ENCODE measurements around the gene SPRR2G. TPM values are rescaled to one million over a fixed set of nuclear protein-coding genes. Genes with fewer than 3 reads are reported as not detected.

The SPRR2G gene
- total and polyA plus RNA-seq, 2 of the 8 experiments (the other 6 are each of a cell fraction or from before 2014, with no cell fraction given) = not detected

DNA sequence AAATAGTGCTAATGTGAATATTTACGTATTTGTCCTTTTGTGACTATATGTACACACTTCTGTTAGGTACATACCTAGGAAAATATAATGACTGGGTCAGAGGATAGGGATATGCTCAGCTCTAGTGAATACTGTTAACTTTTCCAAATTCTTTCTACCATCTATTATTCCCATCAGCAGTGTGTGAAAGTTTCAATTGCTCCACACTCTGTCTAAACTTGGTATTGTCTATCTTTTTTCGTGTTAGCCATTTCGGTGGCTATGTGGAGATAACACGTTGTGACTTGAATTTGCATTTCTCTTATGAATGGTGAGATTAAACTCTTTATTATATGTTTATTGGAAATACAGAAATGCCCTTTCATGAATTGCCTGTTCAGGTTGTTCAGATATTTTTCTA is 29.9 kb upstream of the SPRR2G start:
- no peak overlapping the region for H2BK120ac ChIP-seq (replicated peaks; ENCODE audit: low read depth, low read length)
- no peak overlapping the region for H2BK15ac ChIP-seq (ENCODE audit: low read length)
- no peak overlapping the region for H2AFZ ChIP-seq (ENCODE audit: low read length)
- no peak overlapping the region for H3K4me2 ChIP-seq (ENCODE audit: insufficient read depth in 1 of 2, low read depth in 2 of 2, low read length in 2 of 2)
- H3K9ac ChIP-seq (replicated peaks in 1 of 4; ENCODE audit: extremely low read depth in 1 of 4, low read depth in 3 of 4, low read length in 3 of 4) = no peak overlapping the region
- H3K56ac ChIP-seq (replicated peaks; ENCODE audit: insufficient read length, low read depth, low read length) = no peak overlapping the region
- no peaks in the 10 kb centered on the region for H3K27me3 ChIP-seq (replicated peaks in 1 of 4; ENCODE audit: control insufficient read depth in 3 of 4, extremely low read depth in 1 of 4, insufficient read depth in 3 of 4, low read length in 3 of 4)
- H3K23me2 ChIP-seq (ENCODE audit: low read depth, low read length) = no peaks in the 10 kb centered on the region
- ChIA-PET CTCF (ENCODE audit: partially characterized antibody) (interaction anchor here (1.0 to 3.3 kb wide), 4 partner anchors 12 to 310 kb away, joined by 3 to 10 read pairs (median 3); no protein-coding TSS in a partner anchor), POLR2A (ENCODE audit: partially characterized antibody) (no interaction called here)
- WGBS, 2 experiments (ENCODE audit: extremely low coverage in 1 of 2, insufficient coverage in 1 of 2, insufficient read length in 1 of 2, insufficient replicate concordance in 2 of 2, low coverage in 1 of 2, low lambda C conversion rate in 2 of 2, missing lambda C conversion rate in 1 of 2) = 91% methylated on average over 4 of the region's 4 CpGs; no CpG with 5 or more reads in 1 of the 2 experiments
- H2BK20ac ChIP-seq (ENCODE audit: low read length) = no peak overlapping the region
- no peak overlapping the region for H3K27ac ChIP-seq (ENCODE audit: low read depth, low read length)
- H3K4ac ChIP-seq (replicated peaks; ENCODE audit: insufficient read length, low read depth, low read length) = no peak overlapping the region
- H3K4me3 ChIP-seq (ENCODE audit: extremely low read depth in 1 of 4, insufficient read depth in 2 of 4, low read depth in 3 of 4, low read length in 4 of 4) = no peak overlapping the region
- no peak overlapping the region for H4K5ac ChIP-seq (ENCODE audit: insufficient read length, low read depth, low read length)
- DNase-seq (ENCODE audit: low read depth in 1 of 2, low spot score in 2 of 2) = no peak
- H3K23ac ChIP-seq (ENCODE audit: insufficient read length) = no peak overlapping the region
- no peak overlapping the region for H4K91ac ChIP-seq (replicated peaks; ENCODE audit: insufficient read length, low read length)
- no peaks in the 10 kb centered on the region for H3K4me1 ChIP-seq (replicated peaks in 1 of 4; ENCODE audit: control insufficient read depth in 3 of 4, insufficient read depth in 4 of 4, low read length in 3 of 4)
- no peak overlapping the region for H2BK12ac ChIP-seq (ENCODE audit: low read depth, low read length)
- H4K20me1 ChIP-seq (replicated peaks in 1 of 2; ENCODE audit: control insufficient read depth in 1 of 2, insufficient read depth in 2 of 2, low read length in 2 of 2) = no peaks in the 10 kb centered on the region
- no peaks in the 10 kb centered on the region for H3K79me1 ChIP-seq (ENCODE audit: low read depth, low read length)
- H3K36me3 ChIP-seq (ENCODE audit: control insufficient read depth in 2 of 4, insufficient read depth in 4 of 4, low read length in 3 of 4) = no peaks in the 10 kb centered on the region
- no peak overlapping the region for H3K18ac ChIP-seq (ENCODE audit: extremely low read depth, low read length)
- no peak overlapping the region for H3K14ac ChIP-seq (ENCODE audit: insufficient read length)
- no peak overlapping the region for H2AK5ac ChIP-seq (ENCODE audit: low read depth, low read length)
- H4K8ac ChIP-seq (ENCODE audit: extremely low read depth, insufficient read depth, low read length) = no peak overlapping the region
- no peaks in the 10 kb centered on the region for H3K79me2 ChIP-seq (ENCODE audit: control insufficient read depth in 1 of 2, insufficient read depth in 2 of 2, low read length in 2 of 2)
- no peaks in the 10 kb centered on the region; a peak in 1 of 4 replicates for H3K9me3 ChIP-seq (ENCODE audit: insufficient read depth in 2 of 2, low read depth in 1 of 2, low read length in 1 of 2)
- no peak for FAIRE-seq
- H2BK5ac ChIP-seq (ENCODE audit: low read depth, low read length) = no peak overlapping the region
- TF ChIP-seq CTBP2 (IDR thresholded peaks at IDR 0.05; ENCODE audit: borderline replicate concordance, insufficient read depth, insufficient read length, low read length) (no peak), PHF8 (conservative IDR thresholded peaks at IDR 0.05; ENCODE audit: low read depth, low read length) (no peak), BCL11A (IDR thresholded peaks at IDR 0.05; ENCODE audit: low read depth in 2 of 2, low read length in 2 of 2) (no peak), TEAD4 (IDR thresholded peaks at IDR 0.05; ENCODE audit: low read depth, low read length) (no peak), TBP (IDR thresholded peaks at IDR 0.05; ENCODE audit: low read depth, low read length) (no peak), HDAC6 (IDR thresholded peaks at IDR 0.05; ENCODE audit: low read depth, low read length) (no peak), GABPA (IDR thresholded peaks at IDR 0.05; ENCODE audit: borderline replicate concordance, insufficient read depth, low read length) (no peak), SP2 (IDR thresholded peaks at IDR 0.05; ENCODE audit: low read length) (no peak), KDM5A (IDR thresholded peaks at IDR 0.05; ENCODE audit: low read length) (no peak), CREB1 (IDR thresholded peaks at IDR 0.05) (no peak), HDAC2 (IDR thresholded peaks at IDR 0.05; ENCODE audit: borderline replicate concordance in 1 of 2, low read depth in 2 of 2, low read length in 2 of 2) (no peak), SIRT6 (IDR thresholded peaks at IDR 0.05; ENCODE audit: low read length) (no peak), POU5F1 (IDR thresholded peaks at IDR 0.05; ENCODE audit: low read depth, low read length) (no peak)
- TF ChIP-seq, protein P1, sequence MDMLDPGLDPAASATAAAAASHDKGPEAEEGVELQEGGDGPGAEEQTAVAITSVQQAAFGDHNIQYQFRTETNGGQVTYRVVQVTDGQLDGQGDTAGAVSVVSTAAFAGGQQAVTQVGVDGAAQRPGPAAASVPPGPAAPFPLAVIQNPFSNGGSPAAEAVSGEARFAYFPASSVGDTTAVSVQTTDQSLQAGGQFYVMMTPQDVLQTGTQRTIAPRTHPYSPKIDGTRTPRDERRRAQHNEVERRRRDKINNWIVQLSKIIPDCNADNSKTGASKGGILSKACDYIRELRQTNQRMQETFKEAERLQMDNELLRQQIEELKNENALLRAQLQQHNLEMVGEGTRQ (IDR thresholded peaks at IDR 0.05; ENCODE audit: low read length) = no peak

Measured in H1 (cell line).